Activated naive CD4-positive, alpha-beta T cell treated with anti-CD3 and anti-CD28 coated beads for 36 hours (primary cell): ENCODE measurements around the gene SCN5A. TPM values are rescaled to one million over a fixed set of nuclear protein-coding genes. Genes with fewer than 3 reads are reported as not detected.

Experiments used
- CTCF ChIA-PET: fragments of 350-600 bp; sonication (Branson Sonifier 250); formaldehyde crosslinking; loops from one replicate; lab custom pipeline; 2021; ENCODE audit warnings: antibody characterized with exemption; lab: Charles Lee
- DNase-seq: peaks from one replicate; pipeline ENCODE4 v3.0.0-alpha.2; 2020
- H3K27ac Mint-ChIP-seq: one replicate; pipeline ENCODE4 v1.8.0; 2021; ENCODE audit warnings: mild to moderate bottlenecking, mixed read lengths
- H3K27me3 Mint-ChIP-seq: one replicate; pipeline ENCODE4 v1.8.0; 2021; ENCODE audit warnings: low read depth, mixed read lengths
- H3K36me3 Mint-ChIP-seq: one replicate; pipeline ENCODE4 v1.8.0; 2021; ENCODE audit warnings: low read depth, mixed read lengths
- H3K4me1 Mint-ChIP-seq: one replicate; pipeline ENCODE4 v1.8.0; 2021; ENCODE audit warnings: low read depth, mixed read lengths
- H3K4me3 Mint-ChIP-seq: one replicate; pipeline ENCODE4 v1.8.0; 2021; ENCODE audit warnings: mild to moderate bottlenecking, moderate library complexity, mixed read lengths
- H3K9me3 Mint-ChIP-seq: one replicate; pipeline ENCODE4 v1.8.0; 2021; ENCODE audit warnings: mixed read lengths
- intact Hi-C: fragments of 100-400 bp; cut with micrococcal nuclease; formaldehyde crosslinking; loops from one replicate; pipeline ENCODE4 v1.15.1; 2023
- total RNA-seq, 2 experiments: library from RNA; stranded (reverse); gene quantifications; one replicate each; pipeline ENCODE4 v1.2.3, GENCODE V29; 2021

SCN5A gene
- total RNA-seq, 2 experiments from 2014 or later, result 0.31 to 0.35 TPM

- Mint-ChIP-seq H3K36me3 (peaks cover 19% of the 10 kb centered on the region), H3K4me3 (no peak overlapping the region), H3K4me1 (peaks cover 19% of the 10 kb centered on the region), H3K27me3 (no peaks in the 10 kb centered on the region), H3K9me3 (no peaks in the 10 kb centered on the region), H3K27ac (no peak overlapping the region)
- DNase-seq, result no peak
- CTCF ChIA-PET, result interaction anchor here (1.0 to 1.6 kb wide), 3 partner anchors 10 to 140 kb away, joined by 3 to 4 read pairs (median 3); no protein-coding TSS in a partner anchor
- intact Hi-C loops, result no loop called here
Measured at GRCh38 chr3:38515367-38515766, 134.1 kb downstream of the SCN5A start.

- H3K9me3 Mint-ChIP-seq, result no peaks in the 10 kb centered on the region
- no peaks in the 10 kb centered on the region for H3K4me1 Mint-ChIP-seq
- H3K27ac Mint-ChIP-seq, result no peak overlapping the region
- CTCF ChIA-PET, result interaction anchor here (6.6 kb wide), 1 partner anchor 9 kb away, joined by 29 read pairs; no protein-coding TSS in a partner anchor
- H3K27me3 Mint-ChIP-seq, result no peaks in the 10 kb centered on the region
- no peak for DNase-seq
- no peak overlapping the region for H3K4me3 Mint-ChIP-seq
- intact Hi-C loops, result no loop called here
- peaks cover 19% of the 10 kb centered on the region for H3K36me3 Mint-ChIP-seq
Measured at GRCh38 chr3:38511546-38511945, 137.9 kb downstream of the SCN5A start.

GRCh38 chr3:38510631-38511030 is 138.9 kb downstream of the SCN5A start:
- Mint-ChIP-seq H3K4me1 (no peaks in the 10 kb centered on the region), H3K27me3 (no peaks in the 10 kb centered on the region), H3K36me3 (peaks cover 16% of the 10 kb centered on the region), H3K9me3 (no peaks in the 10 kb centered on the region), H3K27ac (no peak overlapping the region), H3K4me3 (no peak overlapping the region)
- no peak for DNase-seq
- intact Hi-C loops, result no loop called here
- CTCF ChIA-PET, result interaction anchor here (6.6 kb wide), 1 partner anchor 10 kb away, joined by 29 read pairs; no protein-coding TSS in a partner anchor

GRCh38 chr3:38509732-38510131 is 139.8 kb downstream of the SCN5A start:
- Mint-ChIP-seq H3K27me3 (no peaks in the 10 kb centered on the region), H3K4me1 (no peaks in the 10 kb centered on the region), H3K4me3 (no peak overlapping the region), H3K27ac (no peak overlapping the region), H3K9me3 (no peaks in the 10 kb centered on the region), H3K36me3 (peaks cover 18% of the 10 kb centered on the region)
- CTCF ChIA-PET, result interaction anchor here (6.6 kb wide), 1 partner anchor 11 kb away, joined by 29 read pairs; no protein-coding TSS in a partner anchor
- no peak for DNase-seq
- intact Hi-C loops, result no loop called here

- intact Hi-C loops, result no loop called here
- no peak overlapping the region for H3K27ac Mint-ChIP-seq
- H3K27me3 Mint-ChIP-seq, result no peaks in the 10 kb centered on the region
- no peak for DNase-seq
- CTCF ChIA-PET, result interaction anchor here (6.6 kb wide), 1 partner anchor 14 kb away, joined by 29 read pairs; no protein-coding TSS in a partner anchor
- H3K4me3 Mint-ChIP-seq, result no peak overlapping the region
- peaks cover 22% of the 10 kb centered on the region for H3K36me3 Mint-ChIP-seq
- no peaks in the 10 kb centered on the region for H3K9me3 Mint-ChIP-seq
- no peaks in the 10 kb centered on the region for H3K4me1 Mint-ChIP-seq
Measured at GRCh38 chr3:38507120-38507519, 142.4 kb downstream of the SCN5A start.

GRCh38 chr3:38500688-38501417 is 148.6 kb downstream of the SCN5A start:
- H3K36me3 Mint-ChIP-seq, result peaks cover 19% of the 10 kb centered on the region

More at GRCh38 chr3:38500688-38501417, 148.6 kb downstream of the SCN5A start:
- DNase-seq, result no peak
- no peak overlapping the region for H3K4me3 Mint-ChIP-seq
- no peak overlapping the region for H3K27ac Mint-ChIP-seq
- peaks cover 16% of the 10 kb centered on the region for H3K4me1 Mint-ChIP-seq
- CTCF ChIA-PET, result interaction anchor here (0.7 to 1.5 kb wide), 2 partner anchors 20 to 537 kb away, joined by 3 to 9 read pairs; no protein-coding TSS in a partner anchor
- H3K27me3 Mint-ChIP-seq, result no peaks in the 10 kb centered on the region
- no peaks in the 10 kb centered on the region for H3K9me3 Mint-ChIP-seq
- intact Hi-C loops, result no loop called here

Other genes with a start within 250 kb of the SCN5A start
- 1 to 10 TPM; 6.5 to 6.9 TPM for gene ACVR2B, start 195.8 kb downstream of the SCN5A start, total RNA-seq
- 10 to 100 TPM; 15.9 to 17.3 TPM for gene EXOG, start 153.3 kb downstream of the SCN5A start, total RNA-seq
- gene SCN10A, start 166.5 kb upstream of the SCN5A start, total RNA-seq, result not detected